ENCODE results near the gene RAB30. TPM values are rescaled to one million over a fixed set of nuclear protein-coding genes. Genes with fewer than 3 reads are reported as not detected.

The RAB30 gene
- total RNA-seq, 8 experiments from 2014 or later: 13.4 to 32.6 (median 19.7) TPM

DNA sequence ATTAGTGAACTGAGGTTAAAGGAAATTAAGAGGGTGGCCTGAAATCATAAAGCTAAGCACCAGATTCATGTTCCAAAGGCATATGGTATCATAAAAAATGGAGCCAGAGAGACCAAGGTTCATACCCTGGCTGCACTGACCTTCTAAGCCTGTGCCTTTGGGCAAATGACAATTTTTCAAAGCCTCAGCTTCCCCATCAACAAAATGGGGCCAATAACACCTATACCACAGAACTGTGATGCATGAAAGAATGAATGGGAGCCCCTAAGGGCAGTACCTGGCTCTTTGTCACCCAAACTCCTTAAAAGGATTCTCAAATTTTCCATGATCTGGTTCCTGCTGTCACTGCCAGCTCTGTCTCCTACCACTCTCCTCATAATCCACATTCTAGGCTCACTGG, 72.5 kb downstream of the RAB30 start:
- H3K4me3 ChIP-seq: no peak overlapping the region
- no peaks in the 10 kb centered on the region for H3K4me1 ChIP-seq (replicated peaks in 1 of 2)
- ATAC-seq (replicated peaks in 6 of 8): no peak
- in situ Hi-C loops (cut with MboI; ENCODE audit: low pct_unique_long_range_greater_than_20kb in 2 of 9, low sequenced_read_pairs in 9 of 9, unreplicated experiment in 9 of 9): no loop called here
- no peak overlapping the region for H3K27ac ChIP-seq

DNA sequence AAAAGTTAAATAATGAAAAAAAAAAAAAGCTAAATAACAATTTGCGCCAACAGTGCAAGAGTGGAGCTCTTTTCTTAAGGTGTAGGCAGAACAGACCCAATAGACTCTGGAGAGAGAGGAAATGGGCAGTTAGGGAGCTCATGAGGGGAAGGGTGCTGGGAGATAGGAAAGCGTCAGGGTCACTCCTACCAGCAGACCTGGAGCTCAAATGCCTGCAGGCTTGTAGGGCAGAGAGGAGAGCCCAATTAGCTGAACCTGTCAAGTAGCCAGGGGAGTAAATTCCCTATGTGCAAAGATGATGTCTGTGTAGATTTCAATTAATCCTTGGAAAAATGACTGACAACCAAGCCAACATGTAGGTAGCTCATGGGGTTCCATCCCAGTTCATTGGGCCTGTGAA, 73.0 kb downstream of the RAB30 start:
- Histone ChIP-seq H3K4me3 (no peak overlapping the region), H3K27ac (no peak overlapping the region), H3K4me1 (replicated peaks in 1 of 2) (no peaks in the 10 kb centered on the region)
- no peak for ATAC-seq (replicated peaks in 6 of 8)
- WGBS, 10 experiments: 40 to 100% (median 90%) methylated on average over 1 to 2 of the region's 2 CpGs; no CpG with 5 or more reads in 4 of the 10 experiments
- in situ Hi-C loops (cut with MboI; ENCODE audit: low pct_unique_long_range_greater_than_20kb in 2 of 9, low sequenced_read_pairs in 9 of 9, unreplicated experiment in 9 of 9): no loop called here

DNA sequence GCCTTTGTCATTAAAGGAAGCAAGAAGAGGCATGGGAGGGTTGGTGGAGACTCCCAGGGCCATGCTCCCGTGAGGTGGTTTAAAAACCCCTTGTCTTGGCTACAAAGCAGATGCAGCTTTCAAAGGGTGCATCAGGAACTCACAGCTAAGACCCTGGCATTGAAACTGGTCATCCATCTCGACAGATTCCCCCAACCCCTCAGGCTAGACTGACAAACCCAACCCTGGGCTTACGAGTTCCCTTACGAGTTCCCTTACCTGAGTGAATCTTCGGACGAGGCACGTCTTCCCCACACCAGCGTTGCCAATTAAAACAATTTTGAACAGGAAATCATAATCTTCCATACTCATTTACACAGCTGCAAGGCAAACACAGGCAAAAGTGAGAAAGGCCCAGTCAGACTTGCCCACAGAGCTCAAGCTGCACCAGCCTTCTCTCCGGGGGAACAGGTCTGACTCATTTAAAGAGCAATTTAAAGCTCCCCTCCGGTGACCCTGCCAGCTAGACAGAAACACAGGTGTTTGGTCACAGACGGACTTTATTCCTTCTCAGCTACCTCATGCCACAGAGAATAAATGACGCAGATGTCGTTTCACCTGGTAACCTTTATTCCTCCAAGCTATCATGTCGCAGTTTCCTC, 74.6 kb downstream of the RAB30 start:
- in situ Hi-C loops (cut with MboI; ENCODE audit: low pct_unique_long_range_greater_than_20kb in 2 of 9, low sequenced_read_pairs in 9 of 9, unreplicated experiment in 9 of 9): no loop called here
- ATAC-seq (replicated peaks in 6 of 8): peak in 2 of 8 experiments; percentile 31 to 32
- no peak overlapping the region for H3K4me3 ChIP-seq
- no peaks in the 10 kb centered on the region for H3K4me1 ChIP-seq (replicated peaks in 1 of 2)
- WGBS, 10 experiments: 65 to 93% (median 89%) methylated on average over 2 to 13 of the region's 14 CpGs; no CpG with 5 or more reads in 1 of the 10 experiments
- H3K27ac ChIP-seq: no peak overlapping the region

DNA sequence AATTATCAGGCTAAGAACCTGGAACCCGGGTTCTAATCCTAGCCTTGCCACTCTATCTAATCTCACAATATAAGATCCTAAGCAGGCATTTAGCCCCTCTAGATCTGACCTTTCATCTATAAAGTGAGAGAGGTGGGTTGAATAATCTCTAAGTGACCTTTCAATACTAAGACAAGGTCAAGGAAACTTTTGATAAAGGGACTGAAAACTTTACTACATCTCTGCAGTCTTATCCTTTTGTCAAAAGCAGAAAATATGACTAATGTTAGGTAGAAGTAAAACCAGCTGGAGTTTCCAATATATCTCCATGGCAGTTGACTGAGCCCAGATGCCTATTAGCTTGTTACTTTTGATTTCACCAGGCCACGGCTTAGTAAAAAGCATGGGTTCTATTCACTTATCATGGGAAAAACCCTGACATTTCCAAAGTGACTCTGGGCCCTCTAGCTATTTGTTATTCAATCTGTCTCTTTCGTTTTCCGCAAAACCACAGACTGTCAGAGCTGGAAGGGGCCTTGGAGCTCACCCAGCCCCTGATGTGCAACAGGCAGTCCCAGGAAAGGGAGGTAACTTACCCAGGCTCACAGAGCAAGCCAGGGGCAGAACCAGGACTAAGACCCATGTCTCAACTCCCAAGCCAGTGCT, 75.8 kb downstream of the RAB30 start:
- H3K4me3 ChIP-seq: no peak overlapping the region
- peak in 2 of 8 experiments; percentile 74 to 84 for ATAC-seq (replicated peaks in 6 of 8)
- H3K27ac ChIP-seq: no peak overlapping the region
- 21 to 80% (median 66%) methylated on average over 1 to 4 of the region's 4 CpGs; no CpG with 5 or more reads in 1 of the 10 experiments for WGBS, 10 experiments
- H3K4me1 ChIP-seq (replicated peaks in 1 of 2): no peaks in the 10 kb centered on the region
- in situ Hi-C loops (cut with MboI; ENCODE audit: low pct_unique_long_range_greater_than_20kb in 2 of 9, low sequenced_read_pairs in 9 of 9, unreplicated experiment in 9 of 9): no loop called here

DNA sequence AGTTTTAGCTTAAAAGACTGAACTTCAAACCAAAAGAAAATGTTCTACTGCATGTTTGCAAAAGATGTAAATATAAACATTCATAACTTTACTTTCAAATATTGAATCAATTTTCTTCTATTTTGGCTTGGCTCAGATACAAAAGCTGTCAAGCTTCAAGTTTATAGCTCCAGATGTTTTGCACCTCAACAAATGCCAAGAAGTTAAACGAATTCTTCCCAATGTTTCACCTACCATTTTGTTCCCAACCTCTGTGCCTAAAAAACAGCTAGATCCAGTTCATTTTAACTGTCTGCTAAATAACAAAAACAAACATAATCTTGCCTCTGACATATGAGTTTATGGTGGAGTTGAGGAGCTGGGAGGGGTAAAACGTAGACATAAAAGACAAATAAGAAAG, 76.5 kb downstream of the RAB30 start:
- ATAC-seq (replicated peaks in 6 of 8): no peak
- Histone ChIP-seq H3K4me1 (replicated peaks in 1 of 2) (peaks cover 0 to under 1% of the 10 kb centered on the region in 2 donors), H3K4me3 (no peak overlapping the region), H3K27ac (no peak overlapping the region)
- 19 to 100% (median 81%) methylated on average over 1 to 2 of the region's 2 CpGs; no CpG with 5 or more reads in 1 of the 10 experiments for WGBS, 10 experiments
- in situ Hi-C loops (cut with MboI; ENCODE audit: low pct_unique_long_range_greater_than_20kb in 2 of 9, low sequenced_read_pairs in 9 of 9, unreplicated experiment in 9 of 9): no loop called here

DNA sequence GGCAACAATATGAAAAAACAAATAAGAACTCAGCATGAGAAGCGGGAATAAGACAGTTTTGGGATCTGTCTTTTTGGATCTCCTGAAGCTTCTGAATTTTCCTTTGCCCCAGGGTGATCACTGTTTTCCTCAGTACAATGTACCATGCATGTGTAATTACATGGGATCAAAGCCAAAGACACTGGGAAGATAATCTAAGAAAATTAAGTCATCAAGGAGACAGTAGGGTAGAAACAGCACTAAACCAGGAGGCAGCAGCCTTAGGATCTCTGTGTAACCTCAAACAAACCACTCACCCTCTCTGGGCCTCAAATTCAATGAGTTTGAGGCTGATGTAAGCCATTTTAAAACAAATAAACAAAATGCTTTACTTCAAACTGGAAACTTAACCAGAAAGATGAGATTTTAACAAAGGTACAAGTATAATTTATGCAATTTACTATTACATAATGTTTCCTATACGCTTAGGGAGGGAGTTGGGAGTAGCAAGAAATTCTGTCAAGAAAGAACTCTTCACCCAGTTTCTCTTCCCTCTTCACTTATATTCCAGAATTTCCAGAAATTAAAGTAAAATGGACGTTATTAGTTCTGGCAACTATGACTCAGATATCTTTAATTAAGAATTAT, 77.0 kb downstream of the RAB30 start:
- H3K27ac ChIP-seq: no peak overlapping the region
- in situ Hi-C loops (cut with MboI; ENCODE audit: low pct_unique_long_range_greater_than_20kb in 2 of 9, low sequenced_read_pairs in 9 of 9, unreplicated experiment in 9 of 9): no loop called here
- H3K4me1 ChIP-seq (replicated peaks in 1 of 2): peaks cover 3 to 6% of the 10 kb centered on the region in 2 donors
- ATAC-seq (replicated peaks in 6 of 8): peak in 2 of 8 experiments; percentile 33 to 42
- H3K4me3 ChIP-seq: no peak overlapping the region
- WGBS, 10 experiments: 56 to 100% (median 87%) methylated on average over 1 to 3 of the region's 3 CpGs

DNA sequence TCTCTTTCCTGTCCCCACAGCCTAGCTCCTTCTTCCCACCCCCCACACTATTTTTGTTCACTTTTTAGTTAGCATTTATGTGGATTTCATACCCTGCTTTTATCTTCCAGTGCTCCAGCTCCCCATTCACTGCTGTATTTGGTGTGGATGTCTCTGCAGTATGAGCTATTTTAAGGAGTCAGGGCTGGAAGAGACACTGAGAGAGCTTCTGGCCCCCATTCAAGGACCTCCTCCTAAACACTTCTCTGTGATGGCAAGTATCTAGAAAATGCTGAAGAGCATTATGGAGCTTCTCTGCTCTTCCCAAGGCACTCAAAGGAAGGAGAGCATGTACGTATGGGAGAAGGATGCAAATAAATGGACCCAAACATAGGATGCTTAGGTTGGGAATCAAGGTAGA, 79.5 kb downstream of the RAB30 start:
- Histone ChIP-seq H3K4me1 (replicated peaks in 1 of 2) (peaks cover 12 to 14% of the 10 kb centered on the region in 2 donors), H3K27ac (no peak overlapping the region)

DNA sequence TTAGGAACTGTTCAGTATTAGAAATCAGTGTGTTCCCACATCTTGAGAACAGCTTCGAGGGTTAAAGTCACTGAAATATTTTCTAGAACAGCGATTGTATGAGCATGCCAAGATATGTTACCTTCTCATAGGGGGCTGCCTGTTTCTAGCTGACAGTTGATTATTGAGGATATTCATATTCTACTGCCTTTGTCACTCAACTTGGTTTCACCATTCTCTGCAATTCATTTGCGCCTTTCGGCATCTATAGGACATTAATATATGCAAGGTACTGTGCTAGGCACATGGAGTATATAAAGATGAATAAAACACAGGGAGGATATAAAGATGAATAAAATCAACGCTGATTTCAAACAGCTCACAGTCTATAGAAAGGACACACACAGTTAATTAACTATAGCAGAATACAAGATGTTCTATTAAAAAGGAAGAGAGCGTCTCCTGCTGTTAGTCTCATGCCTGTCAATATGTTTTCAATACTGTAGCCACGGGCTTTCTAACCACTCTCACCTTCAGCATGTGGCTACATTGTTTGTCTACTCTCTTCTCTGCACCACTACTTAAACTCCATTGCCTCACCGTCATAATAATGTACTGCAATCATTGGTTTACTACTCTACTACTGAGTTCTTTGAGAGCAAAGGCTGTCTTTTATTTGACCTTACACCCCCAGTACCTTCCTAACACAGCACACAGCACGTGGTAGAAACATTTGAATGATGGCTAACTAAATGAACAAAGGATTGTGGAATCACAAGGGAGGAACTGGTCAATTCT, 81.9 kb downstream of the RAB30 start:
- ATAC-seq (replicated peaks in 6 of 8): peak in 5 of 8 experiments; percentile 17 to 39 (median 24)
- in situ Hi-C loops (cut with MboI; ENCODE audit: low pct_unique_long_range_greater_than_20kb in 2 of 9, low sequenced_read_pairs in 9 of 9, unreplicated experiment in 9 of 9): no loop called here
- Histone ChIP-seq H3K27ac (peak overlapping the region in 1 of 2 donors; percentile 42), H3K4me3 (no peak overlapping the region), H3K4me1 (replicated peaks in 1 of 2) (peaks cover 12 to 14% of the 10 kb centered on the region in 2 donors)
- WGBS, 10 experiments: 33 to 92% (median 72%) methylated on average over 1 to 8 of the region's 9 CpGs

More for the DNA sequence above, 79.5 kb downstream of the RAB30 start:
- in situ Hi-C loops (cut with MboI; ENCODE audit: low pct_unique_long_range_greater_than_20kb in 2 of 9, low sequenced_read_pairs in 9 of 9, unreplicated experiment in 9 of 9): no loop called here
- 100% methylated on average over 1 of the region's 1 CpG; no CpG with 5 or more reads in 8 of the 10 experiments for WGBS, 10 experiments
- ATAC-seq (replicated peaks in 6 of 8): no peak
- H3K4me3 ChIP-seq: no peak overlapping the region

DNA sequence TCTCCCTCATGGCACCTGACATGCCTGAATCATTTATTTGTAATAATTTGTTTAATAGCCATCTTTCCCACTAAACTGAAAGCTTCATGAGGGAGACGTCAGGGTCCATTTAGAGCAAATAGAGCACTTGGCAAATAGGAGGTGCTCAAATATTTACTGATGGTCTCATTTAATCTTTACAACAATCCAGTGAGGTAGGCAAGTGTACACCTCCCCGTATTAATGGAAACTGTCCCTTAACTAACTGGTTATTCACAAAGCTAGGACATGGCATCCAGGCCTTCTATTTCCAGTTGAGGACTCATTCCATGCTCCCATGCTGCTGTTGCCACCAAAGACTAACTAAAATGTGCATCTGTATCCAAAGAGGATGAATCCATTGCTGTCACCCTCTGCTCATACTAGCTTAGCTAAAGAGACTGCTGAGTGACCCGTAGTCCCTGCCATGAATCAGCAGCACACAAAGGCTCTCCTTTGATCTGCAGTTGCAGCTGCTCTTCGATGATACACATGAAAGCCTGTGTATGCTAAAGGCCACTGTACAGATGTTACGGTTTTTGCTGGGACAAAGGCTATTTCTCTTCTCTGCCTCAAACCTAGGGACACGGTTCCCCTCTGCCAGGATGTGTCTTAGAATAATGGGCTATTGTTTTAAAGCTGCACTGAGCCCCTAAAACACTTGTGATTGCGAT, 82.6 kb downstream of the RAB30 start:
- ATAC-seq (replicated peaks in 6 of 8): peak in 6 of 8 experiments; percentile 38 to 97 (median 91)
- Histone ChIP-seq H3K4me1 (replicated peaks in 1 of 2) (peaks cover 12 to 14% of the 10 kb centered on the region in 2 donors), H3K4me3 (no peak overlapping the region), H3K27ac (peak overlapping the region; percentile 42 to 59)
- 0 to 100% (median 45%) methylated on average over 1 to 6 of the region's 7 CpGs for WGBS, 10 experiments
- in situ Hi-C loops (cut with MboI; ENCODE audit: low pct_unique_long_range_greater_than_20kb in 2 of 9, low sequenced_read_pairs in 9 of 9, unreplicated experiment in 9 of 9): no loop called here

DNA sequence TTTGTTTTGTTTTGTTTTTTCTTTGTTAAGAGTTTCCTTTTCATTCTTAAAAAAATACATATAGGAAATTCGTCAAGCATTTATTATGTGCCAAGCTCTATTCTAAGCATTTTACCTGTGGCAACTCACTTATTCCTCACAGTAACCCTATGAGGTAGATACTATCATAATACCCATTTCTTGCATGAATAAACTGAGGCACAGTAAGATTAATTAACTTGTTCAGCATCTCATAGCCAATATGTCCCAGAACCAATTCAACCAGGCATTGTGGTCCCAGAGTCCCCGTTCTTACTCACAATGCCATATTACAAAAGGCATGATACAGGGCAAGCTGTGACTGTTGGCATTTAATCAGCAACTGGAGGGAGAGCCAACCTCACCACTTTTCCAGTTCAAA, 83.7 kb downstream of the RAB30 start:
- in situ Hi-C loops (cut with MboI; ENCODE audit: low pct_unique_long_range_greater_than_20kb in 2 of 9, low sequenced_read_pairs in 9 of 9, unreplicated experiment in 9 of 9): no loop called here
- ATAC-seq (replicated peaks in 6 of 8): no peak
- Histone ChIP-seq H3K4me1 (replicated peaks in 1 of 2) (peaks cover 12 to 14% of the 10 kb centered on the region in 2 donors), H3K4me3 (no peak overlapping the region), H3K27ac (no peak overlapping the region)
- 71 to 100% (median 93%) methylated on average over 1 to 2 of the region's 2 CpGs for WGBS, 10 experiments

DNA sequence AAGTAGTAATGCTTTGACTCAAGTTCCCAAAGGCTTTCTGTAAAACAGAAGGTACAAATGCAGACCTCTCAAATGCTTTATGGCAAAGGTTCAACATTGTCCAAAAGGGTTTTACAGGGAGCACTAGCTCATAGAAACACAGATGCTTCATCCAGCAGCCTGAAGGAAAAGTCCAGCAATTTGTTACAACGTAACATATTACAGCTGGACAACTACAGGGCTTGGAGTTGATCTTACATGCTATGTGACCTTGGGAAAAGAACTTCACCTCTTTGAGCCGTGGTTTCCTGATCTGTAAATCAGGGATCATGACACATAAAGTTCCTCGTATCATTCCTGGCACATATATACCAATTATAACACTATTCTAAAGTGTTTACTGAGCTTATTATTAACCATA, 85.3 kb downstream of the RAB30 start:
- Histone ChIP-seq H3K4me3 (no peak overlapping the region), H3K4me1 (replicated peaks in 1 of 2) (peaks cover 12 to 14% of the 10 kb centered on the region in 2 donors), H3K27ac (no peak overlapping the region)
- no peak for ATAC-seq (replicated peaks in 6 of 8)
- in situ Hi-C loops (cut with MboI; ENCODE audit: low pct_unique_long_range_greater_than_20kb in 2 of 9, low sequenced_read_pairs in 9 of 9, unreplicated experiment in 9 of 9): no loop called here
- WGBS, 10 experiments: 77 to 96% (median 86%) methylated on average over 1 to 3 of the region's 3 CpGs; no CpG with 5 or more reads in 1 of the 10 experiments

DNA sequence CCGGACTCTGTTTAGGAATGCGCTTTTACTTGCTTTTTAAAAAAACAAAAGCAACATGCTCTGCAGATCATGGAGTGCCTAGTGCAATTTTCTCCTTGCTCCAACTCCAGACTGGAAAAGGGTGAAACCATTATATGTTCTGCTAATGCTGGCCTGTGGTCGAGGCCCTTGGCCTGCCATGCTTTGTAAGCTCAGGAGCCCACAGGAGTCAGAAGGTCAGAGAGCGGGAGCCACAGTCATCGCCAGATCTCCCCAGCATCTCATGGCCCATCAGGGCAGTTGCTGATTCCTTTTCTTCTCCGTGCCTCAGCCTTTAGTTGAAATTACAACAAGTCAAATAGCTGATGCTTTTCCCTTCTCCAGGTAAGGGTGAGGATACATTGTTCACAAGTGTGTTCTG, 89.8 kb downstream of the RAB30 start:
- H3K4me1 ChIP-seq (replicated peaks in 1 of 2): no peaks in the 10 kb centered on the region
- 80 to 100% (median 100%) methylated on average over 1 to 5 of the region's 6 CpGs for WGBS, 10 experiments
- no peak overlapping the region for H3K4me3 ChIP-seq
- ATAC-seq (replicated peaks in 6 of 8): no peak
- H3K27ac ChIP-seq: no peak overlapping the region
- in situ Hi-C loops (cut with MboI; ENCODE audit: low pct_unique_long_range_greater_than_20kb in 2 of 9, low sequenced_read_pairs in 9 of 9, unreplicated experiment in 9 of 9): no loop called here
